ENCODE results near the gene ERMN. TPM values are rescaled to one million over a fixed set of nuclear protein-coding genes. Genes with fewer than 3 reads are reported as not detected.

Gene ERMN
- polyA plus RNA-seq, 1 donor, result 0.93 TPM

DNA sequence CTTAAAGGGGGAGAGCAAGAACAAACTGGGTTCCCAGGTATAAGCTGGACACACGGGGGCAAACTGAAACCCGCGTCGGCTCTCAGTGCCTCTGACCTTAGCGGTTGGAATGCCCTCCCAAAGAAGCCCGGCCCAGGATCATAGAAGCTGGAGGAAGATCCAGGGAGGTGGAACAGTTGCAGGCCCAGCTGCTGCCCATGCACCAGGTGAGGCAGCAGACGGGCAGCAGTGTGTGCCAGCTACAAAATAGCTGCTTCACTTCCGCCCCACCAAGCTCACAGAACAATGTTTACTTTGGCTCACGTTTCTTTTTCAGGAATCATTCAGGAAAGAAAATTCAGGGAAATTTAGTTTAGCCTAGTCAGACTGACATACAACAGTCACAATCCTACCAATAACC lies 3.9 kb upstream of the ERMN start:
- DNase-seq, result no peak

DNA sequence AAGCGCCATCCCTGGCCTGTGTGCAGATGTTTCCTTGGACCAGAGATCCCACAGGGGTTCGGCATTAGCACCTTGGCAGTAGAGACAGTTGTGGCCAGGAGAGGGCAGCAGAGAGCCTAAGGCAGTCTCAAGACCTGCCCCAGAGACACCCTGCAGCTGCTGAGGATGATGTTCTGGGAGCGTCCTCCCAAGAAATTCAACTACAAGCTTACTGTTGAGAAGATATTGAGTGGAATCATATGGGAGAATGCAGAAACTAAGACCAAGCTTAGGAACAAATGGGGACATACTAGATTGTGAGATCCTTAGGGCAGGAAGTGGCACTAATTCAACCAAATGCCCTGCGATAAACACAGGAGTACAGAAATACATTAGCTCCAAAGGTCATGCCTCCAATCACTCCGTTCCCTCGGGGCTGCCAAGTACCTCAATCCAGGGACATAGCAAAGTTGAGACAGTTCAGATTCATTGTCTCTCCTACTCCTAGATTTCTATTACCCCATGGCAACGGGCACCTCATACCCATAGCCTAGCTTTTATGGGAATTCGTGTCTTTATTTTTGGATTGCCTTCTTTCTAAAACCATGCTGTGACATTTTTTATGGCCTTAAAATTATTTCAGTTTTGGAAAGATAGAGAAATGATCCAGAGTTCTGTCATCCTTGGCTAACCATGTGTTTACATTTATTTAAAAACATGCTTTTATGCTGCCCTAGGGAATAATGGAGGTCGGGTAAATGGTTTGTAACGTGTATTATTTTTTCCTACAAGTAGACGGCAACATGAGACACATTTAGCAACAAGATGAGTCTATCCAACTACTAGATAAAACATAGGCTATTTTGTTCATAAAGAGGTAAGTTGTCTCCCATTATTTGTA lies 2.2 kb upstream of the ERMN start:
- peak; percentile 69 for DNase-seq

DNA sequence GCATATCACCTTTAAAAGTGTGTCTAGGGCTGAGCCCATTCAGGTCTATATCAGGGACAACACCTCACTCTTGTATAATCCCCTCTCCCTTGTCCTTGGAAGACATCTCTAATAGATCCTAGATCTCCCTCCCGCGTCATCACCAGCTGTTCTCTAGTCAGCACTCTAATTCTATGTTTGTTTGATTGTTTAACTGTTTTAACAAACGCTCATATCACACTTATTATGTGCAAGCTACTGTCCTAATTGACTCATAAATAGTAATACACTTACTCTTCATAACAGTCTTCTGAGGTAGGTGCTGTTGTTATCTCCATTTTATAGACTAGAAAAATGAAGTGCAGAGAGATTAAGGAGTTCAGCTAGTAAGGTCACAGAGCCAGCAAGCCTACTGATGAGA lies 1.6 kb upstream of the ERMN start:
- DNase-seq, result no peak

DNA sequence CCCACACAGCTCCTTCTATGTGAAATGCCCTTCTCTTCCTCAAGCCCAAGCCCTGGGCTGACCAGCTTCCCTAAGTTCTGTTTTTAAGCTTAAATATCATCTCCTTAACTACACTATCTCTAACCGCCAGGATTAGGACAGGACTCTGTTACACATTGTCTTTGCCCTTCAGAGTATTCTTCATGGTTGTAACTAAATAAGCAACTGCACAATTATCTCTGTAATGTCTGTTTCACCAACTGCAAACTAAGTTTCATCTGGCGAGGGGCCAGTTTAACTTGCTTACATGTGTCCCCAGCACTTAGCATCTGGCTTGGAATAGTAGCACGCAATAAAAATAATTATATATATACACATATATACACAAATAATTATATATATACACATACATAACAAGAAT lies 1.1 kb upstream of the ERMN start:
- DNase-seq, result no peak

DNA sequence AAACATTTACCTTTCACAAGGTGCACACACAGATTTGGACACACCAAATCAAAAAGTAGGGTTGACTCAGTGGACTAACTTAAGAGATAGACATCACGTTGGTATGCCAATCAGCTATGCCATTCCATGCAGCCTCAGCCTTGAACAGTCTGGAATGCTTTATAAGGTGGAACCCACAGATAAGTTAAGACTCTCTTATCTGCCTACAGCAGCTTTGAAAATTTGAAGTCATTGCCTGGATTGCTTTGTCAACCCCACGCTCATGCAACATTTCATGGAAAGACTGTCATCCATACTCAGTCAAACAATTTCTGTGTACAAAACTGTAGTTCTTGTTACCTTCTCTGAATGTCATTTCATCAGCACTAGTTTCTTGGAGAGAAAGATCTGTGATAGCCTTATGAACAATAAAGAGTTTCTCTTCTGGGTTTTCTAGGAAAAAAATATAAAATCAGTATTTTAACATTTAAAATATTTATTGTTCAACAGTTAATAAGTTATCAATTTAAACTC lies 1.2 kb downstream of the ERMN start:
- DNase-seq, result no peak

DNA sequence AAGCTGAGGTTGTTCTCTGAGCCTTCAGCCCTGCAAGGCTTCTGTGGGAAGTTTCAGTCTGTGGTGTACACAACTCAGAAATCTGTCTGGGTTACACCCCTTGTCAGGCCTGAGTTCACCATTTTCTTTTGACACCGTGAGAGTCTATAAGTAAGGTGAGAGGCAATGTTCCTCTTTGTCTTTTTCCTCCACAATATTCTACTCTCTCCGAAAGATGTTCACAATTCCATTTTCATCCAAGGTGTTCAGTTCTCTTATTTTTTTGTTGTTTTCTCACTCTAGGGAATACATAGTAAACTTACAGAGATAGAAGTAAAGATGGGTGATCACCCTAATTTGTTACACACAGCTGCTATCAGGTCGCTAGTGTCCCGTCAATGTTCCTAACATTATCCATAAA lies 3.2 kb downstream of the ERMN start:
- DNase-seq, result no peak

DNA sequence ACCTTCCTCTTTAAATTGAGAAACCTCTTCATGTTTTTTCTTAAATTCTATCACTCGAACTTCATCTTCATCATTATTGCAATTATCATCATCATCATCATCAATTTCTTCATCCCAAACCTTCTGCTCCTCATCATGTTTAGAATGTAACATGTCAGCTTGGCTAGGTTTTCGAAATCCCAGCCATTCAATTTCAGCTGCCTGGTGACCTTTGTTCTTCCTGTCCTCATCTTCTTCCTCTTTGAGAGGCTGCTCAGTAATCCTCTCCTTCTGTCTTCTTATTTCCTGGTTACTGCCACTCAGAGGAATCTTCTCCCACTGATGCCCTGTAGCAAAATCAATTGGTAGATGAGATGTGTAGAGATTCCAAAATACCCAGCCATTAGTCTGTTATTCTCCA lies 4.2 kb downstream of the ERMN start:
- DNase-seq, result no peak

DNA sequence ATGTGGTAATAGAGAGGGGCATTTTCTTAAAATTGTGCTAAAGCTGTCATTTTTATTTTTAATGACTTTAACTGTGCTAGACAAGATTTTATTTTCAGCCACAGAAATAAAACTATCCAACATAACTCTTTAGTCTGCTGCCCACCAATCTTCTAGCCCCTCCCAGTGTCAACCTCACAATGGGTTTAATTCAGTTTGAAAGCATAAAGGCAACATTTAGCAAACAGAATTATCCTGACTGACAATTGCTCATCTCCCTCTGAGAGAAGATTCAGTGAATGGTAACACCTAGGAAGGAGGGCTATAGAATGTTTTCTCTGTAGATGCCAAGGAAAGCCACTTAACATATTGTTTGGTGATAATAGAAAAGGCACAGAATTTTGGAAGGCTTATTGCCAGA lies 5.2 kb downstream of the ERMN start:
- no peak for DNase-seq

DNA sequence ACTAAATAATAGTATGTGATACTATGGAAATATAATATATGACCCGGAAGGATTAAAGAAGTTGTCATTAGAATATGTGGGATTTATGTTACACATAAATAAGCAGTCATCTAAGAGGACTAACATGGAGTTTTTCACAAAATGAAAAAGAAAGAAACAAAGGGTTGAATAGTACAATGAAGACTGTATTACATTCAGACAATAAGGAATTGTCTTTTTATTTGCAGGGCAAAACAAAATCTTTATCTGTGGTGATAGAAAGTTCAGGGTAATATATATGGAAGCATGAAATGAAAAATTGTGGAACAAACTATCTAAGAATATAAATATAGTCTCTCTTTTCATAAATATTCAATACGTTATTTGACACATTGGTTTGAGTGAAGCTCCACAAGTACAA lies 5.8 kb downstream of the ERMN start:
- DNase-seq, result no peak

DNA sequence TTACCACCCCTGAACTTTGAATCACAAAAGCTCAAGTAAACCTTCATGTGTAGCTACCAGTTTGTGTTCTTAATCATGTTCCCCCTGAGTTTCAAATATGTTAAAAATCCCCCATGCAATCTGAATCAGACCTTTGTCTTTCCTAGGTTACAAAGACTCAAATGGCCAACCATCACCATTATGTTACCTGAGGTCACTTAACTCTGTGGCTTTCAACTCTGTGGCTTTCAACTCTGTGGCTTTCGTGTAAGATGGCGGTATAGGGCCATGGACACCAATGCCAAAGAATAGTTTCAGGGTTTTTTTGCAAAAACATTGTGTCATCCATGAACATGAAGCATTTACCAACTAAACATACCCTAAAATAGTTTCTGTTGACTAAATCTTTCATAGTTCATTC lies 6.7 kb downstream of the ERMN start:
- DNase-seq, result no peak

DNA sequence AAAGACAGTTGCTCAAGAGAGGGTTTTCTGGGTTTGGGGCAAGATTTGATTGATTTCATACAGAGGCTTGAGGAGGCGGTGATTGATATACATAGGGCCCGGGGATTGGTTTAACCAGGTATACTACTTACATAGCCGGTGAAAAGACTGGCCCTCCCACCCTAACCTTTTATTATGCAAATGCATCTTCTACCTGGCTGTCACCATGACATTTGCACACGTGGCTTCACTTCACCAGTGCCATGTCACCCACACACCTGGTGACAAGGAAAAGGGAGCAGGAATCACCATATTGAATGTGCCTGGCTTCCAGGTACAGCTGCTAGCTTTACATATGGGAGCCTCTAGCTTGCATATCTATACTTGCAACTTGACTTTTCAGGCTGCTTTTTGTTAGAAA lies 9.7 kb downstream of the ERMN start:
- no peak for DNase-seq

DNA sequence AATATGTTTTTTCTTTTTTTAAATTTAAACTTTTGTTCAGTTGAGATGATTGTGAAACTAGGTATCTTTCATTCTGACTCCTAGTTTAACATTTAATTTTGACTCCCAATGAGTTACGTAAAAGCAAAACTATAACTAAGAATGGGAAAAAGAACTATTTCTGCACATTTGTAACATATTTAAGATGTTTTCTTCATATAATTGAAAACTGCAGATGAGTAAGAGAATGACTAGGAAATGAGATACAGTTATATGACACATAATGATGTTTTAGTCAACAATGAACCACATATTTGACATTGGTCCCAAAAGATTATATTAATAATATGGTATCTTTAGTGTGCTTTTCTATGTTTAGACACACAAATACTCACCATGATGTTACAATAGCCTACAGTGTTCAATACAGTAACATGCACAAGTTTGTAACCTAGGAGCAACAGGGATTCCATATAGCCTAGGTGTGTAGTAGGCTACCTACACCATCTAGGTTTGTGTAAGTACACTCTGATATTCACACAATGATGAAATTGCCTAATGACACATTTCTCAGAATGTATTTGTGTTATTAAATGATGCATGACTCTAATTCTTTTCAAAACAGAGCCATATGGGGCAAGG lies 12.6 kb downstream of the ERMN start:
- no peak for DNase-seq

DNA sequence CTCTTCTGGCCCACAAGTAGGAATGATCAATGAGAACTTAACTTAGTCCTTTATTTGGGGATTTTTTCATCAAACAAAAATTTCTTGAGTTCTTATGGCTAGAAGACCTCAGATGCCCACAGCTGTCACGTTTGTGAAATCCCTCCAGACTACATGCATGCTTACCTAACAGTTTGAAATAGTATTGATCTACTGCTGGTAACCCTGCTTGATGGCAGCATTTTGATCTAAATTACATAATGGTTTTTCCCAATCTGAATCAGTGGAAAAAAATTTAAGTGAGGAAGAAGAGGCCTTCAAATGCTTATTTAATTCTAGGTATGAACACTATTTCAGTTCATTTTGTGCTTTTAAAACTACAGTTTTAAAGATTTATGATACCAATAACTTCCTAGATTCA lies 13.9 kb downstream of the ERMN start:
- DNase-seq, result no peak

DNA sequence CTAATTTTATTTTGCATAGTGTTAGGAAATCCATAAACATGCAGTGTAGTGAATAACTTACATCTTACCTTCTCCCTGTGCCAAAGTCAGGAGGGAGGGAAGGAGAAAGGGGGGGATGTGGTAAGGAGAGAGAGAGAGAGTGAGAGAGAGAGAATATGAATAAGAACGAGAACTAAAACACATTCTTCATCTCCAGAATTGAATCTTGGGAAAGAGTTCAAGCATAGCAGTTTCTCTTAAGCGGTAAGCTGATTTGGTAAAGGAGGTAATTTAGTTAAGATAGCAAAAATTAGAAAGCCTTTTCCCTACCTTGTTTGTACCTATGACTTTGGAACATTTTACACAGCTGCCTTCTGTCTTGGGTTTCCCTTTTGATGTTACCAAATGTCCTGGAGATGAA lies 15.7 kb downstream of the ERMN start:
- DNase-seq, result no peak

DNA sequence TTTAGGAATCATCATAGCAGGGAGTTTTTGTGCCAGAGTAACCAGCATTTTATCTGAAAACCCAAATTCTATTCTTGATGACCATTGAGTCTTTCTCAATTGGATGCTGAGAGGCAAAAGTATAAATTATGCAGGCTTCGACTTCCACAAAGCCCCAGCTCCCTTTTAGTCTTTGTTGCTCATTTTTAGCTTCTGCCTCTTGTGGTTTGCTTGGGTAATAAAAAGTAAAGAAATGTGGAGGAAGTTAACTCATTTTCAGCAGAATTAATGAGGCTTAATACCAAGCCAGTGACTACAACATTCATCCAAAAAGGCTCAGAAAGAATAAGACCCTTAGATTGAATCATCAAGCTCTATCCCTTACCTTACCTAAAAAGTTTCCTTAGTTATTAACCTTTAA lies 18.6 kb downstream of the ERMN start:
- DNase-seq, result no peak

DNA sequence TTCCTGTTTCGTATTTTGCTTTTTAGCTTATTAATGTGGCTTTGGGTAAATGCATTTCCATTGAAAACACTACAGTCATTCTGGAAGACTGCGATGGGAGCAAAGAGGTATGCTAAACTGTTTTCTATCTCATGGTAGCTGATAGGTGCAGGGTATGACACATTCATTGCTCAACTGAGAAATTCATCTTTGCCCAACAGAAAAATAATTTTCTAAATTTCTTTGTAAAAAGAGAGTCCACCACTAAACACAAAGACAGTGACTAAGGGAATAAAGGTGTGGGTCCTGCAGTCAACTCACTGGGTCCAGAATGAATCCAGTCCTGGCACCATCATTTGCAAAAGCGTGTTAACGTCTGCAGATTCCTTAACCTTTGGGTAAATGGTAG lies 19.9 kb downstream of the ERMN start:
- no peak for DNase-seq

DNA sequence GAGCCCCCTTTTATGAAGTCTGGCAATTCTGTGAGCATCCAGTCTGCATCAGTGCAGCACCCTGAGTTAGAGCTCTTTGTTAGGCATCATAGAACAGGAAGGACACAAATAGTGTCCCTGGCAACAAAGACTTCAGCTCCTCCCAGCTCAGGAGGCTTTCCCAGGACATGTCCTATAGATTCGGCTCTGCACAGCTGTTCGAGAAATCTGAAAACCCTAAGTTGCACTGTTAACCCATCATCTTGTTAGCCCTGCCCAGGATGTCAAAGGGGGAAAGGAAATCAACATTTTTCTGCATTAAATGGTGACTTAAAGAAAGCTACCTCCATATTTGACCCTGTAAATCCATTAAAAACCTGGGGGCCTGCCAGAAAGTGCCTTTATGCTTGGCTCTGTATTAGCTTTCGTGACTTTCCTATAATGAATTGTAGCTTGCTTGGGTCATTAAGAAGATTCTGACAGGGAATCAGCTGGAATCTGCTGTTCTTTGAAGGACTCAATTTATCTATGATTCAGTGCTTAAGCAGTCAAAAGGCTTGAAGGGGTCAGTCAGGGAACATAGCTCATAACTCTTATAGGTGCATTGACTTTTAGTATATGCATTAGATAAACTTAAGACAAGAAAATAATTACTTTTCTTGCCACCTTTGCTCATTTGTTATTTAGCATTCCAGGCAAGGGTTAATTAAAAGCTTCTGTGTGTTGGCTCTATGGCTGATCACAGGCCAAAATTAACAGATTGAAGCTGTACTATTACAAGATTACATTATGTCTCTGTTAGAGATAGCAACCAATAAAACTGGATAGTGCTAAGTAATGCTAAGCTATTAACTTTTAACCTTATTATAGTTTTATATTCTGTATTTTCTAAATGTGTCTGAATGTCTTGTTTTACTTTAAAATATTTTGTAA lies 20.6 kb downstream of the ERMN start:
- peak; percentile 61 for DNase-seq

DNA sequence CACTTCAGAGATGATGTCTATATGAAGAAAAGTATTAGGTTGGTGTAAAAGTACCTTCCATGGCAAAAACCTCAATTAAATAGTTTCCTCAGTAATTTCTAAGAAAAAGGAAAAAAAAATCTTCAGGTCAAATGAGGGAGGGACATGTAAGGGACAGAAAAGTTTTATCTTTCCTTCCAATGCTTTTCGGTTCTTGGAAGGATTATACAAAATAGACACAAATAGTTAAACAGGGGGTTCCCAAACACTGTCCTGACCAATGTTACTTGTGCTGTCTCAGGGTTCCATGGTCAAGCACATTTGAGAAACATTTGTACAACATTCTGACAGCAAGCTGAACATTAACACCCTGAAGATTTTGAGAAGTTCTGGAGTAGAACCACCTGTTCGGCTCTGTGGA lies 22.0 kb downstream of the ERMN start:
- no peak for DNase-seq

DNA sequence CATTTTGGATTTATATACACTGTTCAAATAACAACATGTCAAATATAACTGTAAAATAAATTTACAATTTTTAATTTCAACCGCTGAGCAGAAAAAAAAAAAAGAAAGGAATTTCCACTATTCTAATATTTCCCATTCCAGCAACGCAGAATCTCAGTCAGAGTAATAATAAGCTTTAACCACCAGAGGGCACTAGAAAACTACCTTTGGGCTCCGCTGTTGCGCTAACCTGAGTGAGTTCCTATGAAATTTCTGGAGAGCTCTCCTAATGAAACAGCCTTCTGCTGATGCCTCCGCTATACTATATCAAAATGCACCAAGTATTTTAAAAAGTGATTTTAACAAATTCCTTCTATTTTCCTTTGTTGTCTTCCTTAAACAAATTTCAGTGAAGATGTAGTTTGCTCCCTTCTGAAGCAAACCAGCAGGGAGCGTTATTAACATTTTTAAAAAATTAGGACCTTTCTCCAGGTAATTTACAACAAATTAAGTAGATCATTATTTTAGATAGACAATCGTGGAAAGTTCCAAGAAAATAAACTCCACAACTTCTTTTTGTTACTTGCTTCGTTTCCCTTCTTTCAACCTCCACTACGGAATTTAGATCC lies 23.0 kb downstream of the ERMN start:
- DNase-seq, result peak; percentile 65

DNA sequence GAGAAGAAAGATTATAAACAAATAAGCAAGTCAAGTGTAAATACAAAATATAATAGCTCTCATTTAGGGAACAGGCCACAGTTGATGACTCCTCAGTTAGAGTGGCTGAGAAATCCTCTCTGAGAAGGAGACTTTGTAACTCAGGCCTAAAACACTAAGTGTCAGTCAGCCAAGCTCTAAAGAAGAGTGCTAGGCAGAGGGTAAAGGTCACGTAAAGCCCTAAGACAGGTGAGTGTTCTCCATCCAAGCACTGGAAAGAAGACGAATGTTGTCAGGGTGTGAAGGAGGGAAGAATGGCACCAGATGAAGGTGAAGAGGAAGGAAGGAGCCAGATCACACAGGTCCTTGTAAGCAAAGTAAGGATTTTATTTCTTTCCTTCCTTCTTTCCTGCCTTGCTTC lies 24.3 kb downstream of the ERMN start:
- DNase-seq, result no peak

DNA sequence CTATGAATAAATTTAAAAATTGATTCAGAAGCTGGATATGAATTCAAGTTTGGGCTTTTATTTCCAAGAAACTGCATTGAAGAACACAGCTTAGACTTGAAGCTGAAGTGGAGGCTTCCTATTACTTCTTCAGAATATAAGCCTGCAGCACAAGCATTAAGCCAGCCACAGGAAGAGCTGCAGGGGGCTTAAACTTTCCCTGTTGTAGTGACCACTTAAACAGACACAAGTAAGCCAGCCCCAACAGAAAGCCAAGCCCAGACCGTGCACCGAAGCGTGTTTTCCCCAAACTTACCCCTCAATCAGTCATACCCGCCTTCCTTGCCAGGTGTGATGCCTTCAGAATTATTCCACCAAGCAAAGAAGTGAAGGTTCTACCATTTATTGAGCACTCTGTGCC lies 28.7 kb downstream of the ERMN start:
- no peak for DNase-seq

DNA sequence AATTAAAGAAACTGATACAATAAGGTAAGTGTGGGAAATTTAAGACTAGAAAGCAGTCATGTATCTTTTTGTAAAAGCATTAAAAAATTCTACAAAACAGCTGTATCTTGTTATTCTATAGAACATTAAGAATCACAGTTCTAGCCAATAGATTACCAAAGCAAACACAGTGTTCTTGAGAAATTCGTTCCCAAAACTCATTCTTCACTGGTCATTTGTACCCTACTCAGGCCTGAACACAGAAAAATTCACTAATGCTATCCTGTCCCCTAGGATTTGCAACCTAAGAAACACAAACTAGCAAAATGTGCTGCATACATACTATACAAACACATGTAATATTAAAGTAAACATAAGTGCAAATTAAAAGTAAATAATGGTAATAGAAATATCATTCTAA lies 29.1 kb downstream of the ERMN start:
- no peak for DNase-seq

All from left kidney (tissue), 2 donors.